Mucosa of descending colon (tissue), 3 donors: ENCODE data around the gene MEGF11. TPM values are rescaled to one million over a fixed set of nuclear protein-coding genes. Genes with fewer than 3 reads are reported as not detected.
A peak's percentile ranks its signal among the peaks of the same experiment; 100 is the strongest.
"Not testable (repeated sequence)": the region's sequence is repeated elsewhere in the genome, so short reads cannot be mapped to it uniquely, and the experiment has no call there.

Experiments
- ATAC-seq: fragments of 200-7000 bp; cut with Tn5 transposase; one replicate; pipeline ENCODE4 v1.9.1; 2020; ENCODE audit warnings: mild to moderate bottlenecking, moderate library complexity
- DNase-seq, 3 donors: peaks; one replicate each; pipeline ENCODE4 v3.0.0-alpha.2; 2020
- H3K36me3 ChIP-seq: fragments of 200-600 bp; one replicate; pipeline ENCODE4 v1.8.0; 2021; ENCODE audit warnings: low read depth, mild to moderate bottlenecking
- H3K4me1 ChIP-seq: fragments of 200-600 bp; one replicate; pipeline ENCODE4 v1.8.0; 2021; ENCODE audit warnings: low read depth, mild to moderate bottlenecking
- H3K4me3 ChIP-seq: fragments of 200-600 bp; one replicate; pipeline ENCODE4 v1.8.0; 2021; ENCODE audit warnings: mild to moderate bottlenecking
- H3K9me3 ChIP-seq: fragments of 200-600 bp; one replicate; pipeline ENCODE4 v1.8.0; 2021; ENCODE audit warnings: mild to moderate bottlenecking
- CTCF ChIP-seq: fragments of 200-600 bp; IDR thresholded peaks from one replicate; pipeline ENCODE4 v1.8.0; 2022; ENCODE audit warnings: antibody characterized with exemption, mild to moderate bottlenecking
- intact Hi-C, 2 donors: fragments of 100-400 bp; cut with DNase I in 1 of 2; cut with micrococcal nuclease in 1 of 2; formaldehyde crosslinking; loops; one replicate each; pipeline versions ENCODE4 v1.11.0 to v1.11.1; 2022; cut with DNase I, micrococcal nuclease
- total RNA-seq, 3 donors: library from RNA; stranded (reverse); fragmentation: NEBNext Ultra II Directional in 2 of 3; extraction: Animal tissue kit (Norgen Biotek cat#: 25700) in 2 of 3; gene quantifications; one replicate each; pipeline versions ENCODE4 v1.2.1 to v1.2.4, GENCODE V29; 2021 to 2023
- donor health status: DM: no; HTN: no; CAD: no; lungs with moderate emphysema.
- donor health status: DM: no; HTN: no; CAD: no.
- donor health status: DM: no; HTN: yes; CAD: no.

The MEGF11 gene
- total RNA-seq, 3 donors from 2014 or later = 0.12 to 0.29 (median 0.19) TPM

GRCh38 chr15:65980824-65981456, 272.6 kb downstream of the MEGF11 start:
- no peaks in the 10 kb centered on the region for H3K36me3 ChIP-seq
- DNase-seq (peak in 2 of 3 donors; percentile 82 to 86), ATAC-seq (peak; percentile 81)
- no peaks in the 10 kb centered on the region for H3K9me3 ChIP-seq
- H3K4me1 ChIP-seq = peaks cover 6% of the 10 kb centered on the region
- intact Hi-C loops = no loop called here
- no peak overlapping the region for H3K4me3 ChIP-seq
- TF ChIP-seq CTCF = peak; percentile 59

- Histone ChIP-seq H3K4me3 (no peak overlapping the region), H3K9me3 (no peaks in the 10 kb centered on the region), H3K4me1 (peaks cover 6% of the 10 kb centered on the region), H3K36me3 (no peaks in the 10 kb centered on the region)
- ATAC-seq (no peak), DNase-seq (no peak)
- no peak for TF ChIP-seq CTCF
- intact Hi-C loops = no loop called here
Measured at GRCh38 chr15:65979837-65980236, 273.7 kb downstream of the MEGF11 start.

- no peak overlapping the region for H3K4me3 ChIP-seq
- H3K9me3 ChIP-seq = no peaks in the 10 kb centered on the region
- peaks cover 6% of the 10 kb centered on the region for H3K4me1 ChIP-seq
- DNase-seq (no peak), ATAC-seq (no peak)
- intact Hi-C loops = no loop called here
- TF ChIP-seq CTCF = no peak
- H3K36me3 ChIP-seq = no peaks in the 10 kb centered on the region
Measured at GRCh38 chr15:65979316-65979715, 274.2 kb downstream of the MEGF11 start.

DNA sequence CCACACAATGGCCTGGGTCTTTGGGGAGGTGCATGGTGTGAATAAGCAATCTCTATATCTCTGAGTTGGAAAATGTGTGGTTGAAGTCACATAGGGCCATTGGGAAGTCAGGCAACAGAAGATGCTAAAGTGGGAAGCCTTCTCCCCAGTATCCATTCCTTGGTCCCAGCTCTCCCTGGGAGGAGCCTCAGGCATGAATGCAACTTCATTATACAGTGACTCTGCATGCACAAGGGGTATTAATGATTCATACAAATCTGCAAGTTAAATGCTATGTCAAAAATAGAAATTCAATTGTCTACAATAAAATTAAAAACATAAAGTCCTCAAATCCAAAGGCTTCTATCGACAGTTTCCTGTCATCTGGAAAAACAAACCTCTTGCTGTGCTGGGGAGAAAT, 275.4 kb downstream of the MEGF11 start:
- Histone ChIP-seq H3K4me1 (peaks cover 6% of the 10 kb centered on the region), H3K9me3 (no peaks in the 10 kb centered on the region), H3K36me3 (no peaks in the 10 kb centered on the region), H3K4me3 (no peak overlapping the region)
- intact Hi-C loops = no loop called here
- DNase-seq = no peak
- no peak for TF ChIP-seq CTCF
- ATAC-seq = no peak

- H3K9me3 ChIP-seq, intact Hi-C loops, H3K36me3 ChIP-seq, H3K4me1 ChIP-seq, ATAC-seq, DNase-seq, H3K4me3 ChIP-seq: not testable (repeated sequence)
Measured at GRCh38 chr15:65976196-65976595, 277.4 kb downstream of the MEGF11 start.

- Histone ChIP-seq H3K4me1 (no peaks in the 10 kb centered on the region), H3K36me3 (no peaks in the 10 kb centered on the region), H3K4me3 (no peak overlapping the region), H3K9me3 (no peaks in the 10 kb centered on the region)
- TF ChIP-seq CTCF = no peak
- intact Hi-C loops = no loop called here
- DNase-seq = no peak
- ATAC-seq = no peak
Measured at GRCh38 chr15:65971741-65971995, 281.9 kb downstream of the MEGF11 start.
